Stimulated activated naive CD8-positive, alpha-beta T cell treated with anti-CD3 and anti-CD28 coated beads, Interleukin-15, amount 100 ng/mL, for 72 hours (primary cell): ENCODE measurements around the gene ALDH1L1.

Source experiments
- ATAC-seq: fragments of 150-1000 bp; cut with Tn5 transposase; 2 replicates; pipeline ENCODE4 v1.10.0; 2021; ENCODE audit warnings: mild to moderate bottlenecking, moderate library complexity
- DNase-seq, 2 donors: peaks; one replicate each; pipeline ENCODE4 v3.0.0; 2021 to 2022
- H3K27ac Mint-ChIP-seq, 2 donors: one replicate each; pipeline ENCODE4 v1.8.0; 2022; ENCODE audit warnings: mild to moderate bottlenecking in 2 of 2, mixed read lengths in 2 of 2, moderate library complexity in 2 of 2
- H3K27me3 Mint-ChIP-seq: one replicate; pipeline ENCODE4 v1.8.0; 2022; ENCODE audit warnings: mixed read lengths
- H3K4me1 Mint-ChIP-seq: one replicate; pipeline ENCODE4 v1.8.0; 2022; ENCODE audit warnings: mild to moderate bottlenecking, mixed read lengths
- H3K4me3 Mint-ChIP-seq, 2 donors: one replicate each; pipeline ENCODE4 v1.8.0; 2022; ENCODE audit warnings: mild to moderate bottlenecking in 2 of 2, mixed read lengths in 2 of 2, moderate library complexity in 1 of 2
- H3K9me3 Mint-ChIP-seq, 2 donors: one replicate each; pipeline ENCODE4 v1.8.0; 2022; ENCODE audit warnings: mixed read lengths in 2 of 2

ALDH1L1 gene

DNA sequence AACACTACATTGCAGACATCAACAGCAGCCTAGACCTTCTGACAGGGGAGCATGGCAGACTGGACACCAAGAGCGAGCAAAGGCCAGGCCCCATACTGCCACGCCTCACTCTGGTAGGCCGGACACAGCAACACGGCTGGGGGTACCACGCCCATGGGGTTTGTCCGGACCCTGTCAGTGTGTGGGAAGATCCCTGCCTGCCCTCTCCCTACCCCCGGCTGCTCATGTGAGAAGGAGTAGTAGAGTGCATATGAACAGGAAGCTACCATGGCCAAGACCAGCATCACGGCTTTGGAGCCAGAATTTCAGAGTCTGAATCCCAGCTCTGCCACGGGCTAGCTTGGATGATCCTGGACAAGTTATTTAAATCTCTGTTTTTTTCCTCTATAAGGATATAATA is 27.9 kb downstream of the ALDH1L1 start:
- no peak for ATAC-seq
- H3K4me3 Mint-ChIP-seq, result no peak overlapping the region
- DNase-seq, result no peak

DNA sequence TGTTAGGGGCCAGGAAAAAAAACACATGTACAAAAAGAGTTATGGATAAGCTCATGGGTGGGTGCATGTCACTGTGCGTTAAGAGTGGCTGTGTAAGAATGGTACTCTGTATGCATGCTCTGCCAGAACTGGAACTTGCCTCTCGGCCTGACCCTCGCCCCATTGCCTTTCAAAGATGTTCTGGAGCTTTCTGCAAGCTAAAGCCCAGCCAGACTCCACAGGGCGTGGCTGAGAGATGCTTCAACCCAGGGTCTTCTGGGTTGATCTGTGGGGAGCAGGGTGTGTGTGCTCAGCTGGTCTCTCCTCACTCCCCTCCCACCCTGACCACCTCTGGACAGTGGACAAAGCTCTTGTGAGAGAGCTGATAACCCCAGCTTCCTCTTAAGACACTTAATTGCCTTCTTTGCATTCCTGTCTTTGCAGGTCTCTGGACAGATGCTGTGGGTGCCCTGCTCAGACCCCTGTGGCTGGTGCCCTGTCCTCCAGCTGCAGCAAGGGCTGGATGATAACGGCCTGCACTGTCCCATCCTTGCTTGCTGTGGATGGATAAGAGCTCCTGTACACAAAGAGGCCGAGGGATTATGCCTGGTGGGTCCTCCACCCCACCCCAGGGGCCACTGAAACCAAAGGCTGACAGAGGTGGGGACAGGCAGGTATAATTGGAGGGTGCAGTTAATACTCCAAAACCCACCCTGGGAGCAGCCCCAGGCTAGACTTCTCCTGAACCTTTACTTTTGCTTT is 28.7 kb downstream of the ALDH1L1 start:
- DNase-seq, result no peak
- no peak overlapping the region for H3K27ac Mint-ChIP-seq
- no peak for ATAC-seq
- peaks cover 0 to 1% of the 10 kb centered on the region in 2 donors for H3K9me3 Mint-ChIP-seq
- no peaks in the 10 kb centered on the region for H3K27me3 Mint-ChIP-seq
- H3K4me3 Mint-ChIP-seq, result no peak overlapping the region
- H3K4me1 Mint-ChIP-seq, result no peaks in the 10 kb centered on the region

More for the DNA sequence above, 27.9 kb downstream of the ALDH1L1 start:
- Mint-ChIP-seq H3K27ac (no peak overlapping the region), H3K9me3 (peaks cover 0 to 5% of the 10 kb centered on the region in 2 donors), H3K4me1 (no peaks in the 10 kb centered on the region), H3K27me3 (no peaks in the 10 kb centered on the region)

DNA sequence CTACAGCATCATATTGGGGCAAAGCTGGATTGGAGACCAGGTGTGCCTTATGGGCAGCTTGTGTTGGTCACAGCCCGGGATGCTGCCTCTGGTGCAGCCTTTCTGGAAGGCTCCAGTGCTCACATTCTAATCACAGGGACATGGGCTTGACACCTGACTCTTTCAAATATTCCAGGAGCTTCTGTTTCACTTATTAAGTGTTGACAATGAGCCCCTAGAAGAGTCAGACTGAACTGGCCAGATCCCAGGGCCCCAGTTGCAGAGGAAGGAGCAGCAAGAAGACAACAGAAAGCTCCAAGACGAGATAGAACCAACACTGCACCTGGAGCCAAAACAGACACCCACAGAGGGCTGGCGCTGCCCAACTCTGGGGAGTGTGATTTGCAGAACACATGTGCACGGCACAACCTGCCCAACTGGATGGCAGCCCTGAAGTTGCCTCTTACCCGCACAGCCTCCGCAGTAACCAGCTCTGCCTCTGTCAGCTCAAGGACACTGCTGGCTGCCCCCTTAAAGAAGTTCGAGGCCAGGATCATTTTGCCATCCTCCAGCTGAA is 30.3 kb downstream of the ALDH1L1 start:
- Mint-ChIP-seq H3K4me1 (no peaks in the 10 kb centered on the region), H3K4me3 (no peak overlapping the region), H3K9me3 (no peaks in the 10 kb centered on the region), H3K27ac (no peak overlapping the region), H3K27me3 (no peaks in the 10 kb centered on the region)
- ATAC-seq (no peak), DNase-seq (no peak)

DNA sequence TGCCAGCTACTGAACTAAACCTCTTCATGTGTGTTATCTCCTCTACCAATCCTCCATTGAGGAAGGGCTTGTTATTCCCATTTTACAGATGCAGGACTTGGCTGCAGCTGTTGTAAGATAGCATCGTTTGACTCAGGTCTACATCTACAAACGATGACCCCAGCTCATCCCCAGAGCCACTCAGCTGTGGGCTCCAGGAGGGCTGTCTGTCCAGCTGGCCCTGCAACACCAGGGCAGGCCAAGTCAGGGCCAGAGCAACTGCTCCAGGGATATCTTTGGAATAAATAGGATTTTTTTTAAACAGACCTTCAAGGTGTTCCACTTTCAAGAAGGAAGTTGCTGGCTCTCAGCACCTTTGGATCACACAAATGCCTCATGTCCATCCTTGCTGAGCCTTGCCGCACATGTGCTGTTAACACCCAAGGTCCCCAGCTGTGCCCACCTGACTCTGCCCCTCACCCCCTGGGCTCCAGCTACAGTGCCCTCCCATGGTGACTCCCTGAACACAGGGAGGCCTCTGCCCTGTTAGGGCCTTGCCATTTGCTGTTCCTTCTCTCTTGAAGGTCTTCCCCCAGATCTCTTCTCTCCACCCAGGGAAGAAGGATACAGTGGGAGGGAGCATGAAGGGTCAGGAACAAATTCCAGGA is 31.0 kb downstream of the ALDH1L1 start:
- Mint-ChIP-seq H3K4me3 (no peak overlapping the region), H3K27ac (peak overlapping the region in 1 of 2 donors; percentile 77), H3K4me1 (no peaks in the 10 kb centered on the region), H3K27me3 (no peaks in the 10 kb centered on the region), H3K9me3 (no peaks in the 10 kb centered on the region)
- DNase-seq, result no peak
- ATAC-seq, result no peak

DNA sequence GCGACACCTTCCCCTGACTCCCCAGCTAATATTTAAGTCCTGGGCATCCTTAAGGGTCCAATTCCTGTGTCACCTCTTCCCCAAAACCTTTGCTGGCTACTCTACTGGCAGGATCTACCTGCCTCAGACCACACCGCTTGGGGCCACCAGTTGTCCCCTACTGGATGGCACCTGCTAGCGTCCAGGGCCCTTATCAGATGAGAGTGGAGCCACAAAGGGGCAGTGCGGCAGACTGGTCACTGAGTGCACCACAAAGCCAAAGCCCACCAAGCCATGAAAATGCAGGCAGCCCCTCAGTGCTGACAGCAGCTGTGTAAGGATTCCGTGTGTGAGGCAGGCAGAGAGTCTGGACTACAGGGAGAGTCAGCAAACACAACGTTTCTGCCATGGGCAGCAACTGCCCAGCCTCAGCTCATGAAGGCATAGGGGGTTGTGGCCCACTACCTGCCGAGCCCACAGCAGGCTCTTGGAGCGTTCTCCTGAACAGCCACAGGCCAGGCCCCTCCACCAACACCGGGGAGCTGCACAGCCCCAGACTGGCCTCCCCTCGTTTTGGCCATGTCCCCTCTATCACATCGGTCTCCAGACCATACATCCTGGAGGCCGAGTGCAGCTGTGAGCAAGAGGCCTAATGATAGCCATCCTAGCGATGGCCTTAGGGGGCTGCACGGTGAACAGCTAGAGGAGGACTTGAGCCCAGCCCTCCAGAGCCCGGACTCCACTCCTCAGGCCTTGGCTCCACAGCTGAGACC is 32.3 kb downstream of the ALDH1L1 start:
- no peaks in the 10 kb centered on the region for H3K4me1 Mint-ChIP-seq

DNA sequence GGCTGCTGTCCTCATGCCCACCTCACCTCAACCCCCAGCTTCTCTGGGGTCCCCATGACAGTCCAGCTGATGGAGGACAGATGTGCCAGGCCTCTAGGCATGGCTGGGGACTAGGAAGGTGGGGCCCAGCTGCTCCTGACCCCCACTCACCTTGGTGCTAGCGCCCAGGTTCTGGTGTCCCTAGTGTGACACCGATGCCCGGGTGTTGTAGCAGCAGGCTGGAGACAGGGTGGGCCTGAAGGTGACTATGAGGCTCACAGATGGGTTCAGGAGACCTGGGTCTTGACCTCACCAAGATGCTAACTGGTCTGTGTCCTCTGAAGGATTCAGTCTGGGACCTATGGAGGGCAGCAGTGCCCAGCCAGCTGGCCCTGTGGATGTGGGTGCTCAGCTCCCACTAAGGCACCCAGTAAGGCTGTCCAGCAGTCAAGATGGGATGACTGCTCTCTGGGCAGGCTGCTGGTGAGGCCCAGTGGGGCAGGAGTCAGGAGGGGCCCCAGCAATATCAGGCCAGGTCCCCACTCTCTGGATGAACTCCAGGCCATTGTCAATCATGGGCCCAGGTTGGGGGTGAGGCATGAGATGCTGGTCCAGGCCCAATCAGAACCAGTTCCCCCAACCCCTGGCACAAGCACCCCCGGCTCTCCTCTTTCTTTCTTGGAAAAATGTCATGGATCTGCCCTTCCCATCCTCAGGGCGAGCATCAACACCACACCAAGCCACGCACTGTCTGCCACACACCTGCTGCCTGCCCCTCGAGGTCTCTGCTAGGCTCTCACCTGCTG is 33.0 kb downstream of the ALDH1L1 start:
- Mint-ChIP-seq H3K27ac (no peak overlapping the region), H3K4me3 (no peak overlapping the region), H3K4me1 (no peaks in the 10 kb centered on the region), H3K9me3 (no peaks in the 10 kb centered on the region), H3K27me3 (no peaks in the 10 kb centered on the region)
- peak; percentile 38 for ATAC-seq
- DNase-seq, result peak in 1 of 2 donors; percentile 7

More for the DNA sequence above, 32.3 kb downstream of the ALDH1L1 start:
- Mint-ChIP-seq H3K27ac (no peak overlapping the region), H3K9me3 (no peaks in the 10 kb centered on the region), H3K4me3 (no peak overlapping the region), H3K27me3 (no peaks in the 10 kb centered on the region)
- no peak for ATAC-seq
- DNase-seq, result no peak

DNA sequence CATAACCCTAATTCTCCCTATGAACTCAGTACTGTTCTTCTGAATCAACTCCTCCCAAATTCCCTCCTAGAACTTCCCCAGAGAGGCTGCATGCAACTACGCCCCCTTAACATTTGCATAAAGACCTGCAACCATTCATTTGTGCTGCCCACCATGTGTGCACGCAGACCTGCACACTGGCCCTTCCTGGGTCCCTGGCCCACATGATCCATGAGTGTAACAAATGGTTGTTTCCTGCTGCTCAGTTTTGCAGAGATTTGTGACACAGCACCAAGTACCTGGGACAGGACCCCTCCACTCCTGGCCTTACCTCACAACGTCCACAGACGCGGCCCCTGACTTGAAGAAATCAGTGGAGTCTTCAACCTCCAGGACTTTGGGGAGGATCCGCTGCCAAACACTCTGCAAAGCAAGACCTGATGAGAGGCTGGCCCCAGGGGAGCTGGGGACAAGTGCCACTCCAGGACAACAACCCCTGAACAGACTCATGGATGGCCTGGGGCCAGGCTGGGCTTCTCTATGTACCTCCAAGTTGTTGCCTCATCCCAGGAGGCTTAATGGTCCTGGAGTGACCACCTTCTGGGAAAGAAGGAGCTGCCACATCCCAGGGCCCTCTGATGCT is 33.8 kb downstream of the ALDH1L1 start:
- no peak for DNase-seq
- H3K4me3 Mint-ChIP-seq, result no peak overlapping the region

DNA sequence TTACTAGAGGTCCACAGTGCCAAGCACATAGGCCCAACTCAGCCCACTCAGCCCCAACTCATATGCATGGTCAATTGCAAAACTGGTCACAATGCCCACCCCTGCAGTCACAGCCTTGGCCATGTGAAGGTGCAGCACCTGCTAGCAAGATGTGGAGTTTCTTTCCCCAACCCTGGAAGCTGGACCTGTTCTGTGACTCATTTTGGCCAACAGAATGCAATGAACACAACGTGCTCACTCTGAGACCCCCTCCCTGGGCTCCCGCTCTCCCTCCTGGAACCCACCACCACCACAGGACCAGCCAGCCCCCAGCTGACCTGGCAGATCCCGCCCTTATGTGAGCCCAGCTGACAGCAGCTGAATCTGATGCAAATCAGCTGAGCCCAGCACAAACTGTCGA is 34.4 kb downstream of the ALDH1L1 start:
- DNase-seq (no peak), ATAC-seq (no peak)
- H3K4me3 Mint-ChIP-seq, result no peak overlapping the region
- no peaks in the 10 kb centered on the region for H3K9me3 Mint-ChIP-seq
- H3K4me1 Mint-ChIP-seq, result no peaks in the 10 kb centered on the region
- no peak overlapping the region for H3K27ac Mint-ChIP-seq
- peaks cover 11% of the 10 kb centered on the region for H3K27me3 Mint-ChIP-seq

More for the DNA sequence above, 33.8 kb downstream of the ALDH1L1 start:
- H3K4me1 Mint-ChIP-seq, result no peaks in the 10 kb centered on the region
- H3K27me3 Mint-ChIP-seq, result peaks cover 5% of the 10 kb centered on the region
- peak; percentile 12 for ATAC-seq
- H3K27ac Mint-ChIP-seq, result no peak overlapping the region
- no peaks in the 10 kb centered on the region for H3K9me3 Mint-ChIP-seq

DNA sequence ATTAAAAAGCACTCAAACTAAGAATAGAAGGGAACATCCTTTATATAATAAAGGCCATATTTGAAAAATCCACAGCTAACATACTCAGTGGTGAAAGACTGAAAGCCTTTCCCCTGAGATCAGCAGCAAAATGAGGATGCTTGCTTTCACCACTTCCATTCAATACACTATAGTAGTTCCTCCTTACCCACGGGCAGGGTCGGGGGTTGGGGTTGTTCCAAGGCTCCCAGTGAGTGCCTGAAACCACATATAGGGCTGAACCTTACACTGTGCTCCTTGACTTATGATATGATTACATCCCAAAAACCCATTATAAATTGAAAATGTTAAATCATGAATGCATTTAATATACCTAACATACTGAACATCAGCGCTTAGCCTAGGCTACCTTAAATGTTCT is 37.7 kb downstream of the ALDH1L1 start:
- no peak for DNase-seq
- Mint-ChIP-seq H3K4me1 (no peaks in the 10 kb centered on the region), H3K9me3 (no peaks in the 10 kb centered on the region), H3K4me3 (no peak overlapping the region), H3K27ac (no peak overlapping the region), H3K27me3 (peaks cover 31% of the 10 kb centered on the region)
- no peak for ATAC-seq

DNA sequence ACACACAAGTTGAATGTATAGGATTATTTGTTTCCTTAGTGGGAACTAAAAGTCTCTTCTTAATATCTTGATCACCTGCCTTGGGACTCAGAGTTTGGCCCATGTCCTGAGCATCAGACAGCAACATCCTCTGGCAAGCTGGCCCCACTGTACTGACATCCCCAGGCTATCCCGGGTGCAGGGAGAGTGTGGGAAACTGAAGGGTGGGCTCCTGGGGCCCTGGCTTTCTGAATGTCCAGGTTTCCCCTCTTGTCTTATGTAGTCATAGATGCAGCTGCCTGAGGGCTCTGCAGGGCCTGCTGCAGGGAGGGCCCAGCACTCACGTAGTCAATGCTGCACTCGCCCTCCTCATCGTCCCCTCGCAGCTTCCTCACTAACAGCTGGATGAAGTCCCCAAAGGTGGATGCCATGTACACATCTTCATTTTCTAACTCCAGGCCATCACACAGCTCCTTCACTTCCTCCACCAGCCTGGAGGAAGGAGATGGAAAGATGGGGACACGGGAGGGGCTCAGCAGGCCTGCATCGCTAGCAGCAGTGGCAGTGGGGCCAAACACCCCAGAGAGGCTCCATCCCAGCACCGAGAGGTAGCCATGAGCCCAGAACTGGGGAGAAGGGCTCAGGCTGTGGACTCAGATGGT is 42.8 kb downstream of the ALDH1L1 start:
- Mint-ChIP-seq H3K9me3 (no peaks in the 10 kb centered on the region), H3K27me3 (peaks cover 72% of the 10 kb centered on the region), H3K4me1 (no peaks in the 10 kb centered on the region), H3K4me3 (no peak overlapping the region), H3K27ac (no peak overlapping the region)
- ATAC-seq (no peak), DNase-seq (peak in 1 of 2 donors; percentile 4)

DNA sequence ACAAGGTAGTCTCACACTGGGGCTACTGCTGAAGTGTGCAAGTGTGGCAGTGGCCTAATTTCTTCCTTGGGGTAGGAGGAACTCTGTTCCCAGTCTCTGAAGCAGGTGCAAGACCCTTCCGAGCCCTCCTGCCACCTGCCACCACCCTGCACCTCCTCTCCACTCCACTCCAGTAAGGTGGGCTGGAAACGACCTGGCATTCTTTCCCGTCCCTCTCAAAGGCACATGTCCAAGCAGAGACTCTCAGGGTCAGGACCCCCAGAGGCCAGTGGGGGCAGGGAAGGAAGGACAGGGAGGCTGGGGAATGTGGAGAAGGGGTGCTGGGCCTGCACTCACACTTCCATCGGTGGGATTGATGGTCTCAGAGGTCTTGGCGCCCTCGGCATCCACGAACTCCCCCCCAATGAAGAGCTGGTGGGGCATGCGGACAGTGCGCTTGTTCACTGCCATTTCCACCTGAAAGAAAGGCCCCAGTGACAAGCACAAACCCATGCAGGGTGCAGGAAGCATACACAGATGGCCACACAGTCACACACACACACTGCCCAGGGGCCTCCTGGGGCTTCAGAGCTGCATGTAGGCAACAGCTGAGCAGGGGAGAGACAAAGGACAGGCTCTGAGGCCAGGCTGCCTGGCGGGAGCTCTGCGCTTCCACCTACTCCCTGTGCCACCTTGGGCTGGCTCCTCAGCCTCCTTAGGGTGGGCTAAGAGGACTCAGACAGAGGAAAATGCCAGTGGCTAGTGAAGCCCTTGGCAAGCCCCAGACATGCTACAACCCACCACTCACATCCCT is 43.8 kb downstream of the ALDH1L1 start:
- Mint-ChIP-seq H3K4me1 (no peaks in the 10 kb centered on the region), H3K27me3 (peaks cover 66% of the 10 kb centered on the region), H3K4me3 (no peak overlapping the region), H3K27ac (peak overlapping the region in 1 of 2 donors; percentile 52), H3K9me3 (no peaks in the 10 kb centered on the region)
- ATAC-seq, result no peak
- no peak for DNase-seq

DNA sequence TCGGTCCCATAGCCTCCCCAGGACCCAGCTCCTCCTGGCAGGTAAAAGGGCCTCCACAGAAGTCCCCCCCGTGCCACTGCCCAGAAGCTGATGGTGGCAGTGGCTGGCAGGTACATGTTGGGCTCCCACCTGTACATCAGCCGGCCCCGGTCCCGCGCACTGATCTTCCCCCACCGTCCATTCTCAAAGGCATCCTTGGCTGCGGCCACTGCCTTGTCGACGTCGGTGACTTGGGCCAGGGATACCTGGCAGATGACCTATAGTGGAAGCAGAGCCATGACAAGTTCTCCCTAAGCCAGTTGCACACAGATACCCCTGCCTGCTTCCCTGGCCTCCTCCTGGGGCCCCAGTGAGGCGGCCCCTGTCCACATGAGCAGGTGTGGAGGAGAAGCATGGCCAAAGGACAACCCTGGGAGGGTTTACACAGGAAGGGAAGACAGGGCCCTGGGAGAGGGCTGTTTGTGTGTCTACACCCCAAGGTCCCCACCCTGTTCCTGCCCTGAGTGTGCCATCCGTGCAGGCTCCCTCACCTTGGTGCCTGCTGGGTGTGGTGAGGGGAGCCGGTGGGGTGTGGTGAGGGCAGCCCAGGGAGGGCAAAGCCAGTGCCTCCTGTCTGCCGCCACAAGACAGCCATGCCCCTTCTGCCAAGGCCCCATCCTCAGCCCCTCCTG is 44.8 kb downstream of the ALDH1L1 start:
- no peak for DNase-seq
- Mint-ChIP-seq H3K27ac (no peak overlapping the region), H3K4me1 (no peaks in the 10 kb centered on the region), H3K9me3 (no peaks in the 10 kb centered on the region), H3K4me3 (no peak overlapping the region), H3K27me3 (peaks cover 57% of the 10 kb centered on the region)
- ATAC-seq, result peak; percentile 21

DNA sequence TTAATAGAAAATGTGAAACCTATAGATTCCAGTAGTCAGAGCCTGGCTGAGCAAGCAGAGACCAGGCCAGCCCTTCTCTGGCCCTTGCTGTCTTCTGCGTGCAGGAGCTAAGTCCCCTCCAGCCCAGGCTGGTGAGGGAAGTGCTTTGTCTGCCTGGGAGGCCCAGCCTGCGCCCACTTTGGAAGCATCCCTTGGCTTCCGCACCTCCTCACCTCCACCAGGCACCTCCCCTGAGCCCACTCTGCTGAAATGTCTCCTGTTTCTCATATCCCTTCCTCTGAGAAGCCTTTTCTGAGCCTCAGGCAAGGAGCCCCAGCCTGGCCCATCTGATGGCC is 45.3 kb downstream of the ALDH1L1 start:
- DNase-seq (no peak), ATAC-seq (no peak)
- no peak overlapping the region for H3K4me3 Mint-ChIP-seq
- no peak overlapping the region for H3K27ac Mint-ChIP-seq
- H3K27me3 Mint-ChIP-seq, result peaks cover 58% of the 10 kb centered on the region
- no peaks in the 10 kb centered on the region for H3K4me1 Mint-ChIP-seq
- no peaks in the 10 kb centered on the region for H3K9me3 Mint-ChIP-seq
